Thyroid gland (tissue), 4 donors: ENCODE results near the gene RBM25.

Experiments used
- POLR2A ChIP-seq, 2 donors: fragments of 450-650 bp; IDR thresholded peaks; one replicate each; pipeline ENCODE4 v1.6.1; 2017; ENCODE audit warnings: antibody characterized with exemption in 2 of 2, mild to moderate bottlenecking in 2 of 2, moderate library complexity in 1 of 2
- TF ChIP-seq, protein P1 (sequence below), 6 experiments: fragments of 200-600 bp in 3 of 6; fragments of 450-650 bp in 3 of 6; sonication (generic) in 3 of 6; IDR thresholded peaks; one replicate each; pipeline ENCODE4 v1.5.1; 2016 to 2019; ENCODE audit warnings: antibody characterized with exemption in 6 of 6, mild to moderate bottlenecking in 2 of 6, inconsistent platforms in 1 of 6, moderate library complexity in 1 of 6

DNA sequence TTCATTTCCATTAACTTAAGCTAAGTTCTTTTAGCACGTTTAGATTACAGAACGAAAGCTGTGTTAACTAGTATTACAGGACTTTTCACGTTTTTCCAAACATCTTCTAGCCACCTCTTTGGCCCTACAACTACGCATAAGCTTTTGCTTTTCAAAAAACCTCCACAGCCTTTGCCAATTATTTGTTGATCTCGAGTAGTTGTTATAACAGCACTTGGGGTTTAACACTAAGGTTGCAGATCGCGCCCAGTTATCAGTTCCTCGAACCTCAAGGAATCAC lies 450 bp upstream of the RBM25 start:
- TF ChIP-seq, protein P1, sequence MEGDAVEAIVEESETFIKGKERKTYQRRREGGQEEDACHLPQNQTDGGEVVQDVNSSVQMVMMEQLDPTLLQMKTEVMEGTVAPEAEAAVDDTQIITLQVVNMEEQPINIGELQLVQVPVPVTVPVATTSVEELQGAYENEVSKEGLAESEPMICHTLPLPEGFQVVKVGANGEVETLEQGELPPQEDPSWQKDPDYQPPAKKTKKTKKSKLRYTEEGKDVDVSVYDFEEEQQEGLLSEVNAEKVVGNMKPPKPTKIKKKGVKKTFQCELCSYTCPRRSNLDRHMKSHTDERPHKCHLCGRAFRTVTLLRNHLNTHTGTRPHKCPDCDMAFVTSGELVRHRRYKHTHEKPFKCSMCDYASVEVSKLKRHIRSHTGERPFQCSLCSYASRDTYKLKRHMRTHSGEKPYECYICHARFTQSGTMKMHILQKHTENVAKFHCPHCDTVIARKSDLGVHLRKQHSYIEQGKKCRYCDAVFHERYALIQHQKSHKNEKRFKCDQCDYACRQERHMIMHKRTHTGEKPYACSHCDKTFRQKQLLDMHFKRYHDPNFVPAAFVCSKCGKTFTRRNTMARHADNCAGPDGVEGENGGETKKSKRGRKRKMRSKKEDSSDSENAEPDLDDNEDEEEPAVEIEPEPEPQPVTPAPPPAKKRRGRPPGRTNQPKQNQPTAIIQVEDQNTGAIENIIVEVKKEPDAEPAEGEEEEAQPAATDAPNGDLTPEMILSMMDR (IDR thresholded peaks at IDR 0.05), result no peak
- TF ChIP-seq POLR2A (IDR thresholded peaks at IDR 0.05), result no peak
